Measurements from ENCODE around the gene GPR26.

Gene GPR26

GRCh38 chr10:123648595-123648994 lies 17.6 kb upstream of the GPR26 start:
- DNase-seq (ENCODE audit: low read depth): no peak

- DNase-seq (ENCODE audit: low read depth): no peak
Observed at GRCh38 chr10:123649676-123650075, 16.5 kb upstream of the GPR26 start.

GRCh38 chr10:123651421-123652047 lies 14.6 kb upstream of the GPR26 start:
- no peak for DNase-seq (ENCODE audit: low read depth)

GRCh38 chr10:123655751-123656150 lies 10.4 kb upstream of the GPR26 start:
- DNase-seq (ENCODE audit: low read depth): no peak

GRCh38 chr10:123663522-123663921 lies 2.6 kb upstream of the GPR26 start:
- no peak for DNase-seq (ENCODE audit: low read depth)

GRCh38 chr10:123665491-123666286 lies 466 bp upstream of the GPR26 start:
- no peak for DNase-seq (ENCODE audit: low read depth)

- no peak for DNase-seq (ENCODE audit: low read depth)
Observed at GRCh38 chr10:123669886-123670285, 3.7 kb downstream of the GPR26 start.

GRCh38 chr10:123673198-123673597 lies 7.0 kb downstream of the GPR26 start:
- DNase-seq (ENCODE audit: low read depth): no peak

GRCh38 chr10:123674741-123675140 lies 8.6 kb downstream of the GPR26 start:
- DNase-seq (ENCODE audit: low read depth): no peak

GRCh38 chr10:123675811-123676210 lies 9.7 kb downstream of the GPR26 start:
- no peak for DNase-seq (ENCODE audit: low read depth)

GRCh38 chr10:123677556-123677955 lies 11.4 kb downstream of the GPR26 start:
- DNase-seq (ENCODE audit: low read depth): no peak

GRCh38 chr10:123678376-123678775 lies 12.2 kb downstream of the GPR26 start:
- DNase-seq (ENCODE audit: low read depth): no peak

GRCh38 chr10:123681285-123681684 lies 15.1 kb downstream of the GPR26 start:
- no peak for DNase-seq (ENCODE audit: low read depth)

- DNase-seq (ENCODE audit: low read depth): no peak
Observed at GRCh38 chr10:123682477-123682876, 16.3 kb downstream of the GPR26 start.

- no peak for DNase-seq (ENCODE audit: low read depth)
Observed at GRCh38 chr10:123683459-123683858, 17.3 kb downstream of the GPR26 start.

GRCh38 chr10:123683865-123684264 lies 17.7 kb downstream of the GPR26 start:
- DNase-seq (ENCODE audit: low read depth): no peak

GRCh38 chr10:123685260-123685659 lies 19.1 kb downstream of the GPR26 start:
- DNase-seq (ENCODE audit: low read depth): no peak

GRCh38 chr10:123687758-123688157 lies 21.6 kb downstream of the GPR26 start:
- DNase-seq (ENCODE audit: low read depth): no peak

GRCh38 chr10:123689880-123690279 lies 23.7 kb downstream of the GPR26 start:
- no peak for DNase-seq (ENCODE audit: low read depth)

- no peak for DNase-seq (ENCODE audit: low read depth)
Observed at GRCh38 chr10:123703195-123703790, 37.1 kb downstream of the GPR26 start.

GRCh38 chr10:123704076-123704475 lies 37.9 kb downstream of the GPR26 start:
- no peak for DNase-seq (ENCODE audit: low read depth)

- DNase-seq (ENCODE audit: low read depth): no peak
Observed at GRCh38 chr10:123704812-123705211, 38.7 kb downstream of the GPR26 start.

GRCh38 chr10:123706236-123706635 lies 40.1 kb downstream of the GPR26 start:
- DNase-seq (ENCODE audit: low read depth): no peak
